ENCODE measurements around the gene FUNDC2.

FUNDC2 gene

DNA sequence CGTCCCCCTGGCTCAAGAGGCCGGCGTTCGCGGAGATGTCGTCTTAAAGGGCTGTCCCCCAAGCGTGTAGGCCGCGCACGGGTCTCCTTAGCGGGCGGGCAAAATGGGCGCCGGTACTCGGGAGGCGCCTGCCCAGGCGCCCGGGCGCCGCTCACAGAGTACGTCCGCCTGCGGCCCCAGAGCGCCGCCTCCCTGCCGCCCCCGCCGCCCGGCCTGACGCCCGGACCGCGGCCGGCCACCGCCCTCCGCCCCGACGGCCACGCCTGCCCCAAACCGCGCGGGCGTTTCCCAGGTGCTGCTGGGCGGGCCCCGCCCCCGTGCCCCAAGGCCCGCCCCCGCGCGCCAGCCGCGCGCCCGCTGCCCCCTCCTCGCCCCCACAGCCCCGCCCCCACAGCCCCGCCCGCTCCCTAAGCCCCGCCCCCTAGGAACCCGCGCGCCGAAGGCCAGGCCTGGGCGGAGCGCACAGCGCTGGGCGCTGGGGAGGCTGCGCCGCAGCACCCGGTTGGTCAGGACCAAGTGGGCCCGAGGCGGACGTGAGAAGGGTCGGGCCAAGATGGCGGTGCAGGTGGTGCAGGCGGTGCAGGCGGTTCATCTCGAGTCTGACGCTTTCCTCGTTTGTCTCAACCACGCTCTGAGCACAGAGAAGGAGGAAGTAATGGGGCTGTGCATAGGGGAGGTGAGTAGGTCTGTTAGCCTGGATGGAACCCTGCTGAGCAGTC, 44.5 kb downstream of the FUNDC2 start, which contains the start of the genes BRCC3, CMC4 and MTCP1:
Gene BRCC3, plus strand, starts transcription at position 534 of the 719 bp plus-strand sequence. Its CDS starts 20 bp downstream, at position 554.
Gene CMC4, minus strand, starts transcription at position 162 of the 719 bp plus-strand sequence. CDS start 7,113 bp downstream, outside the sequence.
Gene MTCP1, minus strand, starts transcription at position 162 of the 719 bp plus-strand sequence. CDS start 5,126 bp downstream, outside the sequence.
- DNase-seq: peak; percentile 94

DNA sequence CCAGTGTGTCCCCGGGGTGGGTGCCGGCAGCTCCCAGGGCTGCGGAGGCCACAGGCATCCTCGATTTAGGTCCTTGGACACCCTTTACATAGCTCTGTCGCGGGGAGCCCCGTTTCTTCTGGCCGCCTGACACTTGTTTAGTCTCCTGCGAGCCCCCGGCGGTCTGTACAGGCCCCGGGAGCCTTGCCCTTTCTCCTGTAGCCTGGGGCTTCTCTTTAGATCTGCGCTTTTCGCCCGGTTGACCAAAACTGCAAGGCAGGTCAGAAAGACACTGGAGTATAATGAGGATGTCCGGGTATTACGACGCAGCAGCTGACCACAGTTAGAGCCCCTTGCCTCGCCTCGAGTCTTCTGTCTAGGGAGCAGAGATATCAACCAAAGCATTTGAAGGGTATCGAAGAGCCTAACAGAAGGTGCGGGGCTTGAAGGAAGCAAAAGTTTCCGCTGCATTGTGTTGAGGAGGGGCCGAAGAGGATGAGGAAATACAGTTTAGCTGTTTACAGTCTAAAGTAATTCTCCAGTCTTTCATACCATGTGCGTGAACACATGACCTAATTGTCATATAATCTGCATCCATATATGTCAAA, 45.1 kb downstream of the FUNDC2 start:
- DNase-seq: peak; percentile 57

DNA sequence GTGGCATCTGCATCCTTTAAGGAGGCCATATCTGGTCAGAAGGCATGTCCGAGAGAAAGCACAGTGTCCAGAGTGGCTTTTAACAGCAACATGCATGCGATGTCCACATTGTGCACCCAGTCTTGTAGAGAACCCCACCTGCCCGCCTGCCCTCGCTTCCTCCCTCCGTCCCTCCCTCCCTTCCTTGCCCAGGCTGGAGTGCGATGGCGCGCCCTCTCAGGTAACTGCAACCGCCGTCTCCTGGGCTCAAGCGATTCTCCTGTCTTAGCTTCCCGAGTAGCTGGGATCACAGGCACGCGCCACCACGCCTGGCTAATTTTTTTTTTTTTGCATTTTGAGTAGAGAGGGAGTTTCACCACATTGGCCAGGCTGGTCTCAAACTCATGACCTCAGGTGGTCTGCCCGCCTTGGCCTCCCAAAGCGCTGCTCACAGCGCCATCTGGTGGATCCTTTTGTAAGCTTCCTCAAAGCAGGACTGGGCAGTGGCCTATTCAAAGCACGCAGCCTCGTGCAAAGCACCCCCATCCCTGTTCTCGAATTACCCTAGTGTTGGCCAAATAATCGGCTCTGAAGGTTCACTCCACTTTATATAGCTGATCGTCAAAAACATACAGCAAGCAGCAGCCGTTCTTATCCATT, 59.7 kb downstream of the FUNDC2 start:
- peak; percentile 67 for DNase-seq

DNA sequence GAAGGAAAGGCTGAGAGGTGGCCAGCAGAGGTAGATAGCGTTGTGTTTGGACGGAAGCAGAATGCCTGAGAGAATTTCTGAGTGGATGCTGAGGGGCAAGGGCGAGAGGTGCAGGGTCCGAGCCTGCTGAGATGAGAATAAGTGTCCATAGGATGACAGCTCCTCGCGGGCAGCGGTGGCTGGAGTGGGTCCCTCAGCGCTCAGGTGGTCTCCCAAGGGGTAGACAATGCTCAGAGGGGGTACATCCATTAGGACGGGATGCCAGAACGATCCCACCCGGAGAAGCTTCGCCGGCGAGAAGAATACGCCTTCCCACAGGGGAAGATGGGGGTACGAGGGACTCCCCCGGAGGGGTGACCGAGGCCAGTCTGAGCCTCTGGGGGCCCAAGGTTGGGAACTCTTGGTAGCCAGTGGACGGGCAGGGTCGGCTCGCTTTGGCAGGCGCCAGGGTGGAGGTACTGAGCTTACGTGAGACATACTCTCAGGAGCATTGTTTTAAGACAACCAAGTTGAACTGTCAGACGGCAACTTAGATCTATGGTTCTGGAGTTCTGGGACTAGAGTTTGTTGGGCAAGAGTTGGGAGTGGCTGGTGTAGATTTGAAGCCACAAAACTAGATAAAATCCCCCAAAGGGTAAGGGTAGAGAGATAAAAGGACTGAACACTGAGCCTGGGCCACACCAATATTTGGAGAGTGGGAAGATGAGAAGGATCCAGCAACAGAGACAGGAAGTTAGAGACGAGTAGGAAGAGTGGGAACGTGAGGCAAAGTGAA, 60.5 kb downstream of the FUNDC2 start:
- peak; percentile 83 for DNase-seq

DNA sequence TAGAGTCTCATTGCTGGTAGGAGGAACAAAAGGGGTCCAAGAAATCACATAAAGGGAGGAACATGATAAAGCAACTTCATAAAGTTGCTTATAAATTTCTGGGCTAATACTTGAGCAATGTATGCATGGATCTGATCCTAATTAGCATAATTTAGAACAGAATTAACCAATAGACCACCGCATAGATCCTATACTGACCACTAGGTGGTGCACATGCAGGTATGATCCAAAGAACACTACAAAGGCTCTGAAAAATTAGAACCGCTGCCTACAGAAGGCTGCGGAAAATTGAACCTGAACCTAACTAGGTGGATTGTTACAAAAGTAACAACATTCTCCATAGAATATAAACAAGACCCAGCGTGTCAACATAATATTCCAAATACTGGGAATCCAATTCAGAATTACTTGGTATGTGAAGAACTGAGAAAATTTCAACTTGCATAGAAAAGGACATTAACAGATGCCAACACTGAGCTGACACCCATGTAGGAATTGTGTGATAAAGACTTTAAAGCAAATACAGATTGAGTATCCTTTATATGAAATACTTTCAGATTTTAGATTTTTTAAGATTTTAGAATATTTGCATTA, 67.9 kb downstream of the FUNDC2 start:
- DNase-seq: peak; percentile 47

DNA sequence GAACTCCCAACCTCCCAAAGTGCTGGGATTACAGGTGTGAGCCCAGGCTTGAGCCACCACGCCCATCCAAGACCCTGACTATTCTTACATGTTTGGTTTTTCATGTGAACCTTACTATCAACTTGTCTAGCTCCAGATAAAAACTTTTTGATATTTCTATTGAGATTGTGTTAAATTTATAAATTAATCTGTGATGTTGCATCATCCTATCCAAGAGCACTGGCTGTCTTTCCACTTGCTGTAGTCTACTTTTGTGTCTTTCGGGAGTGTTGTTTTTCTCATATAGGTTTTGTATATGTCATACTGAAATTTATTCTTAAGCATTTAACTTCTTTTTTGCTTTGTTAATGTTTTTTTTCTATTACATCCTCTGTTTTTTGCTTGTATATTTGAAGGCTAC, 79.3 kb downstream of the FUNDC2 start:
- no peak for DNase-seq

DNA sequence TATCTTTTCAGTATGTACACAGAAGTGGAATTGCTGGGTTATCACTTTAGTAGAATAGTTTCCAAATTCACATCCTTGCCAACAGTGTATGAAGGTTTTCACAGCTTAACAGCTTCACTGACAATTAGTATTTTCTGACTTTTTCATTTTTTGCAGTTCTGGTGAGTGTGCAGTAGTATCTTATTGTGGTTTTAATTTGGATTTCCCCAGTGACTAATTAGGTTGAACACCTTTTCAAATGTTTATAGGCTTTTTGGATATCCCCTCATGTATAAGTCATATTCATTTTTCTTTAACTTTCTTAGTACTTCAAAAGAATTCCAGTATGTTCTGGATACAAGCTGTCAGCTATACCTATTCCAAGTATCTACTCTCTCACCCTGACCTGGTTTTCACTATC, 81.8 kb downstream of the FUNDC2 start:
- no peak for DNase-seq

Measured in OCI-M1 (cell line).